ENCODE measurements around the gene SHISAL2A.

DNA sequence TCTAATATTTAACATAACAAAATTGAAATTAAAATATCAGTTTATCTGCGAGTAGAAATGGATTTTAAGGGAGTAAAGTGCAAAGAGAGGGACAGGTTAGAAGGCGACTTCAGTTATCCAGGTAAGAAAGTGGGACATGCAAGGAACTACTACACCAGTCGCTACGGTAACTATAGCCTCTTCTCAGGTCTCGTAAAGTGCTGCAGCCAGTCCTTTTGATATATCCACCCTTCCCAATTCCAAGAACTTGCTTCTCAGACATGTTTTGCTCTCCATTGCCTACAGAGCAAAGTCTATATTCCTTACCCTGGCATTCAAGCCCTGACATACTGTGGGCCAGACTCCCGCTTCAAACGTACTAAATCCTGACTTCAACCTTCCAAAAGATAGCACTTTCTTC is 62.7 kb downstream of the SHISAL2A start:
- no peak for TF ChIP-seq POLR2A (IDR thresholded peaks at IDR 0.05)
- no peak for TF ChIP-seq POLR2AphosphoS5 (IDR thresholded peaks at IDR 0.05)
- TF ChIP-seq CTCF (IDR thresholded peaks at IDR 0.05): no peak
- TF ChIP-seq EP300 (IDR thresholded peaks at IDR 0.05): no peak

All from upper lobe of left lung (tissue), 4 donors.